ENCODE measurements around the gene AGAP1. TPM values are rescaled to one million over a fixed set of nuclear protein-coding genes. Genes with fewer than 3 reads are reported as not detected.

The AGAP1 gene
- total RNA-seq, 2 donors from 2014 or later = 32.8 to 34.7 TPM

DNA sequence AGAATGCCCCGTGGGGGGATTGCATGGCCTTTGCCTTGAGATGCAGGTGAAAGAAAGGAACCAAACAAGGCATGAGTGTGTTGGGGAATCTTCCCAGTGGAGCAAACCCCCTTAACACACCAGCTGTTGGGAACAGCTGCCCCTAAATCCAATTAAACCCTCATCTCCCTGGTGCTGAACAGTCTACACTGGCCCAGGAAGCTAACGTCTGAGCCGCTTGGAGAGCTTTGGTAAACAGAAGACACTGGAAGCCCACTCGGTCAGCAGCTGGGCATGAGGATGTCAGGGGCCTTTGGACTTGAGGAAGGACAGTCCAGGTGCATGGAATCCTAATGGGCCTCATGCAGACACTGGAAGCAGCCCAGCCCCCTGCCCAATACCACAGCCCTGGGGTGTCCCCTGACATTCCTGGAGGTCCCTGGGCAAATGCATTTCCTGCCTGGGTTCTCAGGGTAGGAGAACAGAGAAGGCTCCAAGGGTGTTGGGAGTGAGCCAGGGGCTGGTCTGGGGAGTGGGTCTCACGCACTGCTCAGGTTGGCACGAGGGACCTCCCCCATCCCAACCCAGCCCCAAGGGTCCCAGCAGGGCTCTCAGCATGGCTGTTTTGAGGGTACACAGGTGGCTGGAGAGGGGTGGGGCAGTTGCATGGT is 636.6 kb downstream of the AGAP1 start:
- Mint-ChIP-seq H3K27ac (no peak overlapping the region), H3K9me3 (no peaks in the 10 kb centered on the region), H3K27me3 (ENCODE audit: insufficient read depth) (peaks cover 33% of the 10 kb centered on the region), H3K4me3 (no peak overlapping the region), H3K4me1 (no peaks in the 10 kb centered on the region), H3K36me3 (ENCODE audit: low read depth) (peaks cover 8% of the 10 kb centered on the region)
- no peaks in the 10 kb centered on the region for H3K9me3 ChIP-seq (ENCODE audit: control insufficient read depth, low read length)
- no peak overlapping the region for H3K27ac ChIP-seq (ENCODE audit: low read depth, low read length)
- 89 to 100% methylated on average over 3 to 6 of the region's 6 CpGs for WGBS, 2 experiments (ENCODE audit: insufficient coverage in 1 of 2, insufficient read length in 1 of 2)
- no peaks in the 10 kb centered on the region for H3K4me1 ChIP-seq (ENCODE audit: control insufficient read depth, insufficient read depth, low read length)
- H3K27me3 ChIP-seq (ENCODE audit: control insufficient read depth, insufficient read depth, low read length, poor library complexity, severe bottlenecking) = no peaks in the 10 kb centered on the region
- no peak overlapping the region for H3K9ac ChIP-seq (ENCODE audit: extremely low read depth, low read length, poor library complexity, severe bottlenecking)
- no peak for DNase-seq
- TF ChIP-seq, protein P1, sequence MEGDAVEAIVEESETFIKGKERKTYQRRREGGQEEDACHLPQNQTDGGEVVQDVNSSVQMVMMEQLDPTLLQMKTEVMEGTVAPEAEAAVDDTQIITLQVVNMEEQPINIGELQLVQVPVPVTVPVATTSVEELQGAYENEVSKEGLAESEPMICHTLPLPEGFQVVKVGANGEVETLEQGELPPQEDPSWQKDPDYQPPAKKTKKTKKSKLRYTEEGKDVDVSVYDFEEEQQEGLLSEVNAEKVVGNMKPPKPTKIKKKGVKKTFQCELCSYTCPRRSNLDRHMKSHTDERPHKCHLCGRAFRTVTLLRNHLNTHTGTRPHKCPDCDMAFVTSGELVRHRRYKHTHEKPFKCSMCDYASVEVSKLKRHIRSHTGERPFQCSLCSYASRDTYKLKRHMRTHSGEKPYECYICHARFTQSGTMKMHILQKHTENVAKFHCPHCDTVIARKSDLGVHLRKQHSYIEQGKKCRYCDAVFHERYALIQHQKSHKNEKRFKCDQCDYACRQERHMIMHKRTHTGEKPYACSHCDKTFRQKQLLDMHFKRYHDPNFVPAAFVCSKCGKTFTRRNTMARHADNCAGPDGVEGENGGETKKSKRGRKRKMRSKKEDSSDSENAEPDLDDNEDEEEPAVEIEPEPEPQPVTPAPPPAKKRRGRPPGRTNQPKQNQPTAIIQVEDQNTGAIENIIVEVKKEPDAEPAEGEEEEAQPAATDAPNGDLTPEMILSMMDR (conservative IDR thresholded peaks at IDR 0.05) = no peak
- H3K36me3 ChIP-seq (ENCODE audit: control insufficient read depth, insufficient read depth, low read length) = no peaks in the 10 kb centered on the region
- H3K4me3 ChIP-seq (ENCODE audit: low read length) = no peak overlapping the region

DNA sequence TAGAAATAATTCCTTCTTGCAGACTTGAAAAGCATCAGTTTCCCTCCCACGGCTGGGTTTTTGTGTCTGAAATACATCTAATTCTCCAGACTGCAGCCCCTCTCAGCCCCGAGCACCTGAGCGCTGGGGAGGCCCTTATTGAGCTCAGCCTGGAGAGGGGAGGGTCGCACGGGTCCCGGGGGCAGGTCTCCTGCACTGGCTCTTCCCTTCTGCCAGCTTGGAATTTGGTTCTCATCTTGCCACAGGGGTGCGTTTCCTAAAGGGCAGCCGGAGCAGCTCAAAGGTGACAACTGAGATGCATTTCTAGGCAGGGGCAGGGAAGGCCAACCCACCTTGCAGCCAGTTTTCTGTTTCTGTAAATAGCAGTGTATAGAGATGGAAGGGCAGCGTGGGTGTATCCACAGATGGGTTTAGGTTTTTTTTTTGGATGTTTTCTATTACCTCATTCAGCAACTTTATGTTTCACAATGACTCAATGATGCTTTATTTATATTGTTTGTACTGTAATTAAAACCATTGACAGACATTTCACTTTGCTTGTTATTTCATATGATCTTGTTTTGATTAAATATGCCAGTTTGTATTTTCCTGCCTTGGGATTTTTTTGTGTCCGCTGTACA is 637.3 kb downstream of the AGAP1 start:
- no peak overlapping the region for H3K27ac Mint-ChIP-seq
- TF ChIP-seq, protein P1 (conservative IDR thresholded peaks at IDR 0.05) = no peak
- no peaks in the 10 kb centered on the region for H3K4me1 Mint-ChIP-seq
- no peaks in the 10 kb centered on the region for H3K36me3 ChIP-seq (ENCODE audit: control insufficient read depth, insufficient read depth, low read length)
- no peaks in the 10 kb centered on the region for H3K27me3 ChIP-seq (ENCODE audit: control insufficient read depth, insufficient read depth, low read length, poor library complexity, severe bottlenecking)
- 85 to 91% methylated on average over 4 to 9 of the region's 10 CpGs for WGBS, 2 experiments (ENCODE audit: insufficient coverage in 1 of 2, insufficient read length in 1 of 2)
- no peaks in the 10 kb centered on the region for H3K9me3 Mint-ChIP-seq
- DNase-seq = no peak
- peaks cover 8% of the 10 kb centered on the region for H3K36me3 Mint-ChIP-seq (ENCODE audit: low read depth)
- no peak overlapping the region for H3K9ac ChIP-seq (ENCODE audit: extremely low read depth, low read length, poor library complexity, severe bottlenecking)
- no peaks in the 10 kb centered on the region for H3K4me1 ChIP-seq (ENCODE audit: control insufficient read depth, insufficient read depth, low read length)
- no peaks in the 10 kb centered on the region for H3K9me3 ChIP-seq (ENCODE audit: control insufficient read depth, low read length)
- no peak overlapping the region for H3K4me3 ChIP-seq (ENCODE audit: low read length)
- H3K27me3 Mint-ChIP-seq (ENCODE audit: insufficient read depth) = peaks cover 31% of the 10 kb centered on the region
- no peak overlapping the region for H3K27ac ChIP-seq (ENCODE audit: low read depth, low read length)
- H3K4me3 Mint-ChIP-seq = no peak overlapping the region

DNA sequence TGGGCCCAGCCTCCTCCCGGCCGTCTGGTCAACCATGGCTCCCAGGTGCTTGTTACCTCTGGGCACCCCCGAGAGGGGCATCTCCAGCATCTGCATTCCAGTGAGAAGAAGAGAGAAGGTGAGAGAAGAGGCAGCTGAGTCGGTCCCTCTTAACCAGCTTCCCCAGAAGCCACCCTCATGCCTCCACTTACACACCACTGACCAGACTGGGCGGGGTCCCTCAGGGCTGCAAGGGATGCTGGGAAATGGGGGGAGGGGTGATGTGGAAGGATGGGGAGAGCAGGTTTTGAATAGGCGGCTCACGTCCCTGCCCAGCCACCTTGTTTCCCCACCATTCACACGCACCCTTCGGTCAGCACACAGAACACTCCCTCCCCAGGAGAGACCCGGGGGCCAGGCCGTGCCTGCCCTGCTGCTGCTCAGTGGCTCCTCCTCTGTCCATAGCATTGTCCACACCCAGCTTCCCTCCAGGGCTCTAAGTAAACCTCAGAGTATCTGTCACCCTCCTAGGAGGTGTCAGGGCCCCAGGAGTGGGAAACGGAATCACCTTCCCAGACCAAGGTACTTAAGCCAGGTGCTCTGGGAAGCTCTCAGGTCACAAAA is 639.7 kb downstream of the AGAP1 start:
- Histone ChIP-seq H3K9me3 (ENCODE audit: control insufficient read depth, low read length) (no peaks in the 10 kb centered on the region), H3K4me3 (ENCODE audit: low read length) (no peak overlapping the region), H3K27ac (ENCODE audit: low read depth, low read length) (no peak overlapping the region), H3K27me3 (ENCODE audit: control insufficient read depth, insufficient read depth, low read length, poor library complexity, severe bottlenecking) (no peaks in the 10 kb centered on the region), H3K36me3 (ENCODE audit: control insufficient read depth, insufficient read depth, low read length) (no peaks in the 10 kb centered on the region), H3K9ac (ENCODE audit: extremely low read depth, low read length, poor library complexity, severe bottlenecking) (no peak overlapping the region), H3K4me1 (ENCODE audit: control insufficient read depth, insufficient read depth, low read length) (no peaks in the 10 kb centered on the region)
- H3K4me3 Mint-ChIP-seq = no peak overlapping the region
- WGBS, 2 experiments (ENCODE audit: insufficient coverage in 1 of 2, insufficient read length in 1 of 2) = 87 to 100% methylated on average over 1 to 10 of the region's 12 CpGs
- H3K27me3 Mint-ChIP-seq (ENCODE audit: insufficient read depth) = peaks cover 17% of the 10 kb centered on the region
- TF ChIP-seq, protein P1 (conservative IDR thresholded peaks at IDR 0.05) = peak; percentile 64
- no peaks in the 10 kb centered on the region for H3K9me3 Mint-ChIP-seq
- no peak overlapping the region for H3K27ac Mint-ChIP-seq
- peaks cover 8% of the 10 kb centered on the region for H3K36me3 Mint-ChIP-seq (ENCODE audit: low read depth)
- H3K4me1 Mint-ChIP-seq = no peaks in the 10 kb centered on the region
- no peak for DNase-seq

Measured in endodermal cell (in vitro differentiated cells).